Ovary (tissue), 3 donors: Measurements from ENCODE around the gene ZNF561.
"Not testable (repeated sequence)": the region's sequence is repeated elsewhere in the genome, so short reads cannot be mapped to it uniquely, and the experiment has no call there.

Source experiments
- EP300 ChIP-seq: sonication (generic); formaldehyde crosslinking; IDR thresholded peaks from one replicate; pipeline ENCODE4 v1.6.1; 2017; ENCODE audit warnings: antibody characterized with exemption
- POLR2A ChIP-seq: fragments of 450-650 bp; IDR thresholded peaks from one replicate; pipeline ENCODE4 v1.6.1; 2017; ENCODE audit warnings: antibody characterized with exemption, mild to moderate bottlenecking, moderate library complexity
- TF ChIP-seq, protein P1 (sequence below), 3 donors: fragments of 450-650 bp in 2 of 3; fragments of 200-600 bp in 1 of 3; IDR thresholded peaks; one replicate each; pipeline versions ENCODE4 v1.5.1 to v1.8.0; 2016 to 2022; ENCODE audit warnings: antibody characterized with exemption in 3 of 3, mild to moderate bottlenecking in 1 of 3
- donor health status: DM: no; HTN: no; CAD: no.

DNA sequence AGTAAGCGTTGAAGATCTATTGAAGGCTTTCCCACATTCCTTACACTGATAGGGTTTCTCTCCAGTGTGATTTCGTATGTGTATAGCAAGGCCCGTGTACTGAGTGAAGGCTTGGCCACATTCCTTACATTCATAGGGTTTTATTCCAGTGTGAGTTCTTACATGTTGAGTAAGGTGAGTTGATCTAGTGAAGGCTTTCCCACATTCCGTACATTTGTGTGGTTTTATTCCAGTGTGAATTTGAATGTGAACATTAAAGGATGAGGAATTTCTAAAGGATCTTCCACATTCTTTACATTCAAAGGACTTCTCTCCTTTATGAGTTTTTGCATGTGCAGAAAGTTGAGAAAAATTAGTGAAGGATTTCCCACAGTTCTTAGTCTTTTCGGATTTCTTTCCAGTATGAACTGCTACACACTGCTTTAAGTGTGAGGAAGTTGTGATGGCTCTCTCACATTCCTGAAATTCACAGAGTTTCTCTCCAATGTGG is 32.1 kb upstream of the ZNF561 start:
- TF ChIP-seq, protein P1, sequence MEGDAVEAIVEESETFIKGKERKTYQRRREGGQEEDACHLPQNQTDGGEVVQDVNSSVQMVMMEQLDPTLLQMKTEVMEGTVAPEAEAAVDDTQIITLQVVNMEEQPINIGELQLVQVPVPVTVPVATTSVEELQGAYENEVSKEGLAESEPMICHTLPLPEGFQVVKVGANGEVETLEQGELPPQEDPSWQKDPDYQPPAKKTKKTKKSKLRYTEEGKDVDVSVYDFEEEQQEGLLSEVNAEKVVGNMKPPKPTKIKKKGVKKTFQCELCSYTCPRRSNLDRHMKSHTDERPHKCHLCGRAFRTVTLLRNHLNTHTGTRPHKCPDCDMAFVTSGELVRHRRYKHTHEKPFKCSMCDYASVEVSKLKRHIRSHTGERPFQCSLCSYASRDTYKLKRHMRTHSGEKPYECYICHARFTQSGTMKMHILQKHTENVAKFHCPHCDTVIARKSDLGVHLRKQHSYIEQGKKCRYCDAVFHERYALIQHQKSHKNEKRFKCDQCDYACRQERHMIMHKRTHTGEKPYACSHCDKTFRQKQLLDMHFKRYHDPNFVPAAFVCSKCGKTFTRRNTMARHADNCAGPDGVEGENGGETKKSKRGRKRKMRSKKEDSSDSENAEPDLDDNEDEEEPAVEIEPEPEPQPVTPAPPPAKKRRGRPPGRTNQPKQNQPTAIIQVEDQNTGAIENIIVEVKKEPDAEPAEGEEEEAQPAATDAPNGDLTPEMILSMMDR (IDR thresholded peaks at IDR 0.05): not testable (repeated sequence)
- TF ChIP-seq EP300, POLR2A: not testable (repeated sequence)
